Activated T-helper 9 cell treated with anti-CD3 and anti-CD28 coated beads, Interleukin-2, amount 50 U/mL, for 16 hours (primary cell): ENCODE data around the gene LRP2.
"Not testable (repeated sequence)": the region's sequence is repeated elsewhere in the genome, so short reads cannot be mapped to it uniquely, and the experiment has no call there.

Experiments
- DNase-seq: peaks from one replicate; pipeline ENCODE4 v3.0.0-alpha.2; 2020; ENCODE audit warnings: low read depth

The LRP2 gene

DNA sequence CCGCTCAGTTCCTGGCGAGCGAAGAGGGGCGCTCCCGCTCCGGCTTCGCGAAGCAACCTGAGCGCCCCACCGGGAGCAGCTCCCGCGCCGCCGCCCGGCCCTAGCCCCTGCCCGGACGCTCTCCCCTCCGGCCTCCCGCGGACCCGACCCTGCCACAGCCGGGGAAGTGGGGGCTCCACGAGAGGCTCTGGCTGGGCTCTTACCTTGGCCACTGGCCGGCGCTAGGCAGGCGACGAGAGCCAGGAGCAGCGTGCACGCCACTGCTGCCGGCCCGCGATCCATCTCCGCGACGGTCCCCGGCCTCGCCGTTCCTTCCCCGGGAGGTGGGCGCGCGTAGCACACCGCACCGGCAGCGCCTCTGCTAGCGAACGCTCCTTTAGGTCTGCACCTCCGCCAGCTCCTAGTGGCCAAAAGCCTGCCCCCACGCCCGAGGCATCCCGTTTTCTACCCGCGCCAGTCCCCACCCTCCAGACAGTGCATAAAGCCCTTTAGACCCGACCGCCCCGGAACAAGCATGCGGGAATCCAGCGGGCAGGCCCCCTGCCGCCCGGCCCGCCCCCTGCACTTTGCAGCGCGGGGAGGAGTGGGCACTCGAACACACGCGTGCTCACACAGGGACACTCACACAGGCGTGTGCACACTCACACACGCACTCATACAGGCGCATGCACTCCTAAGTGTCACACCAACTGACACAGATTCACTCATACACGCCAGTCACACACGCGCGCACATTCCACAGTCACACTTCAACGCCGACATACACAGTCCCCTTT, at the start of gene LRP2:
LRP2 (minus strand) TSS at position 417 of the 776 bp plus-strand sequence; CDS start at position 282, 135 bp downstream.
- no peak for DNase-seq

DNA sequence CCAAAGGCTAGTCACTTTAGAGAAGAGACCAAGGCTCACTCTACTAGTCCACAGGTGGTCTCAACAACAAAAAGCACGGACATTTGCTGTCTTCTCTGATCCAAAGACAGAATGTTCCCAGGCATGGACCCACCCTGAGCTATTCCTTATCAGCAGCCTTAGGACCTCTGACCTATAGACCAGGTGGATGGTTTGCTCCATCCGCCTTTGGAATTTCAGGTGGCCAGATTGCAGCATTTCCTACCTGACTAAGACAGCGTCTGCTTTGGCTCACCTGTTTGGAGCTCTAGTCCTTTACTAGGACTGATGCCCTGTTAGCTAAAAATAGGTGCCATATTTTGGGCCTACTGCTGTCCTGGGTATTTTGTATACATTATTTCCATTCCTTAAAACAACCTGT, 44.6 kb upstream of the LRP2 start:
- DNase-seq = no peak

DNA sequence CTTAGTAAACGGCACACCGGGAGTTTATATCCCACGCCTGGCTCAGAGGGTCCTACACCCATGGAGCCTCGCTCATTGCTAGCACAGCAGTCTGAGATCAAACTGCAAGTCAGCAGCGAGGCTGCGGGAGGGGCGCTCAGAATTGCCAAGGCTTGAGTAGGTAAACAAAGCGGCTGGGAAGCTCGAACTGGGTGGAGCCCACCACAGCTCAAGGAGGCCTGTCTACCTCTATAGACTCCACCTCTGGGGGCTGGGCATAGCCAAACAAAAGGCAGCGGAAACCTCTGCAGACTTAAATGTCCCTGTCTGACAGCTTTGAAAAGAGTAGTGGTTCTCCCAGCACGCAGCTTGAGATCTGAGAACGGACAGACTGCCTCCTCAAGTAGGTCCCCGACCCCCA, 37.2 kb upstream of the LRP2 start:
- not testable (repeated sequence) for DNase-seq

DNA sequence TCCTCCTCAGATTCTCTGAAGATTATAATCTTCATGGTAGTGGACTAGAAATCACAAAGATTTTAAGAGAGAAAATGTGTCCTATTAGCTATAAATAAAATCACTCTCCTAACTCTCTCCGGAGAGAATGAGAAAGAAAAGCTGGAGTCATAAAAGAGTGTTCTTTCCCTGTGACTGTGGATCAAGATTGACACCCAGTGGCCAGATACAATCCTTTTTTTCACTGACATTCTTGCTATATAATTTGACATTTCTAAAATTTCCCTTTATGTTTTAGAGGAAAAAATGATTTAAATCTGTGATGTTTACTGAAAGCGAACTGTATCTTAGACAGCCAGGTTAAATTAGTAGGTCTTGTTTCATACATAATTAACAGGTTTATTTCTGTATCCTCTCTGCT, 35.4 kb upstream of the LRP2 start:
- DNase-seq = no peak

DNA sequence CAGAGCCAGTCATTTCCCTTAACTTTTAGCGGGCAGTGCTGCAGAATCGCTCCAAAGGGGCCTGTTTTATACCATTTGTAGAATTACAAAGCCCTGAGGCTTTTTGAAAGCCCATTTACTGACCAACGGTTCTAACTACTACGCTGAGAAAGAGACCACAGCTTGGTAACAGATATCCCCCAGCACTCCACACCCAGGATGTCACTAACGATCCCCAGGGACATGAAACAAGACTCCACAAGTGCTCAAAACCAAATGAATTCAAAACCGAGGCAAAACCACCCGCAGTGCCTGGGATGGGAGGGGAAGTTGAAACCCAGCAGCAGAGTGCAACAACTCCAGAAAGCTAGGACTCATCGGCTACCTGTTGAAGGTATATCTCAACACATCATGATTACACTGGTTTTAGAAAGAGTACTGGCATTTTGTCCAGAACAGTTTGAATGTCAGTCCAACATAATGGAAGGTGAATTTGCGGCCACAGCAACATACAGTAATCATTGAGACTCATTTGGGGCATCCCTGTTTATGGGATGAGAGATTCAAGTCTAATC, 33.6 kb upstream of the LRP2 start:
- DNase-seq = no peak

DNA sequence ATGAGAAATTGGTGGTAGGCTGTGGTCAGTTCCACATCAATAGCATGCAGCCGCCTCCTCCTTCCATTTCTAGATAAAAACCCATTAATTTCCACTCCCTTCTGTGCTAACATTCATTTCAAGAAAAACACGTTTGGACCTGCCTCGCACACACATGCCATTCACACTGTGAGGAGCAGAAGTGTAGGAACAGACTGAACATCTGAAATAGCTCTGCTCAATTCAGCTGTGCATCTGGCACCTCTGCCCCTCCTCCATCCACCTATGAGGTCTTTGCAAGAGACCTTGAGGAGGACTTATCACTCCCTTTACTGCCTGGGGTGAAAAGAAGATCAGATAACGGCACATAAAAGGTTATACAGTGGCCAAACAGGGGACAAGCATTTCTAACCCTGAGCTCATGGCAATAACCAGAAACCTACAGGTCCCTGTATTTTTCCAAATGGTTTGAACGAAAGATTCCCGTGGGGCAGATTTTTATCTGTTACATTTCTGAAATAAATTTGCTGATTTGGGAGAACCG, 30.8 kb upstream of the LRP2 start:
- no peak for DNase-seq

DNA sequence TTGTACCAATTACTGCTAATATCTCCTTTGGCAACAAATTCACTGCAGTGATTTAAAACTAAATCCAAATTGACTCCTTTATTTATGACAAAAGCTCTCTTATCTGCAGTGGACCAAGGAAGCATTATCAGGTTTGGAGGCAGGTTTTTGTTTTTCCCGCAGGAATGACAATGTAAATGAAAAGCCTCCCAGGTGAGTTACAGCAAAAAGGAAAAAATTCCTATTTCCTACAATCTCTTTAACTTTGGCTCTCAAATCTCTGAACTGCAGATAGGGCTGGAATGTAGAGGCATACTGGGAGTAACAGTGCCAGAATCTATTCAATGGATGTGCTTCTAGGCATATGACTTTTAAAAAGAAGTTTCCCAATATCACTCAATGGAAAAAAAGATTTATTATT, 28.9 kb upstream of the LRP2 start:
- no peak for DNase-seq

DNA sequence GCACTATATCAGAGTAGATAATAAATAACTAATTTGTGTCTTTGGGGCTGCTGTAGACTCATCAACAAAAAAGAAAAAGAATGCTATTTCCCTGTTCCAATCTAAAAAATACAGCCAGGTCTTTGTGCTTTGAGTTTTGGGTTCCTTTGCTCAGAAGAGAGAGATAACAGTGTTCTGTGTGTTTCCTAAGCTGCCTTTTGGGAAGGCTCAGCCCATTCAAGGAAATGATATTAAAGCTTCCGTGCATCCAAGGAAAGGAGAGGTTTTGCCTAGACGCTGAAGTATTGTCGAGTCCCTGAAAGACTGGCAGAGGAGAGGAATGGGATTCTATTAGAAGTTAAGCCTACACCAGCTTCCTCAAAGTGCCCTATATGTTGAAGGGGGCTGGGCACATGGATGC, 25.8 kb upstream of the LRP2 start:
- DNase-seq = no peak

DNA sequence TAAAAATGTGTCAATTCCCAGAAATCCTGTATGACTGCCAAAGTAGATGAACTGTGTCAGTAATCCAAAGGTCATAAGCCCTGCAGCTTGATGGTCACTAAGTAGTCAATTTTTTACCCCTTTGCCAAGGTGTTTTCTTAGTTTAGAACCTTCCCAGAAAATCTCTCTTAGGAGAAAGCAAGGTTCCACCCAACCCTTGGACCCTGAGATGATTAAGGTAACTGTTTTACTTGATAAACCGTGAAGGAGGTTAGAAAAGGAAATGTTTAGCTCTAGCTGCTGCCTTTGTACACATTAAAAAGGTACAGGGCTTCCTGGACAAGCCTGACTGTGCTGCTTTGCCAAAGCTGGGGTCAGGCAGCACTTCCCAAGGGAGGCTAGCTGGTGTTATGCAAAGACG, 24.4 kb upstream of the LRP2 start:
- DNase-seq = no peak

DNA sequence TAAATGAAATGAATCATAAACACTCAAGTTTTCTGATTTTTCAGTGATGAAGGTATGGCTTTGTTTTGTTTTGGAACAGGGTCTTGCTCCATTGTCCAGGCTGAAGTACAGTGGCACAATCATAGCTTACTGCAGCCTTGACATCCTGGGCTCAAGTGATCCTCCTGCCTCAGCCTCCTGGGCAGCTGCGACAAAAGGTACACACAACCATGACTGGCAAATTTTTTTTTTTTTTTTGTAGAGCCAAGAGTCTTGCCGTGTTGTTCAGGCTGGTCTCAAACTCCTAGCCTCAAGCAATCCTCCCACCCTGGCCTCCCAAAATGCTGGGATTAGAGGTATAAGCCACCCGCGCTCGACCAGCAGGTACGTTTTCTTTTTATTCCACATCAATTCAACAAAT, 22.5 kb upstream of the LRP2 start:
- DNase-seq = no peak

DNA sequence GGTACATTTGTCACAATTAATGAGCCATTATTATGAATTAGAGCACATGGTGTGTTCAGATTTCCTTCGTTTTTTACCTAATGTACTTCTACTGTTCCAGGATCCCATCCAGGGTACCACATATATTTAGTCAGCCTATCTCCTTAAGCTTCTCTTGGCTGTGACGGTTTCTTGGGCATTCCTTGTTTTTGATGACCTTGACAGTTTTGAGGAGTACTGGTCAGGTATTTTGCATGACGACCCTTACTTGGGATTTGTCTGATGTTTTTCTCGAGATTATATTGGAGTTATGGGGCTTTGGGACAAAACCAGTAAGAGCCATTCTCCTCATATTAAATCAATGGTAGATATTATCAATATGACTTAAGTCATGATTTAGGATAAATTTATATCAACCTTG, 10.2 kb upstream of the LRP2 start:
- no peak for DNase-seq

DNA sequence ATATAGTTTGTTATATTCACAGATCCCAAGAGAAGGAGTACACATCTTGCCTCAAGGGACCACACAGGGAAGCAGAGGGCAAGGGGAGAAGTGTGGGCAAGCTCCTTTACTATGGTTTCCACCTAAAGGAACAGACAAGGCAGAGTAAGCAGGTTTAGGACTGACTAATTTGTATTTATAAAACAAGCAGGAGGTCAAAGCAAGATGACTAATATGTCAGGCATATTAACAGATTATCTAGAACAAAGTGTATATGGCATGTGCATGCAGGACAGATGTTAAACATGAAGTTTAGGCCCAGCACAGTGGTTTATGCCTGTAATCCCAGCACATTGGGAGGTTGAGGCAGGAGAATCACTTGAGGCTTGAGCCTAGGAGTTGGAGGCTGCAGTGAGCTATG, 3.7 kb upstream of the LRP2 start:
- no peak for DNase-seq

DNA sequence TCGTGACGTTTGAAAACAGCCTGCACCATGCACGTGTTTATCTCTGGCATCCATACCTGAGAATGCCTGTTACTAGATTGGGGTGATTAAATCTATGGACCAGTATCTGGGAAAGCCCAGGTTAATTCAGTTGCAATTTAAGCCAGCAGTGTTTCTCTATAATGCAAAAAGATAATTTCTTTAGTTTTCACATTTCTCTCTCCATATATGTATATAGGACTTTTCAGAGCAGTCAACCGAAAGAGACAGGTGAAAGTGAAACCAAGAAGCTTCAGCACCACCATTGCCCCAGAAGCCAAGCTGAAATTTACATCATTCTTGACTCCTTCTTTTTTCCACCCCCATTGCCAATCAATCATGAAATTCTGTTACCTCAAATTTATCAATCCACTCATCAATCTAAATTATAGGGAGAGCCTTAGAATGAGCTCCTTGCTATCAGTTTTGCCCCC, 2.7 kb upstream of the LRP2 start:
- no peak for DNase-seq

DNA sequence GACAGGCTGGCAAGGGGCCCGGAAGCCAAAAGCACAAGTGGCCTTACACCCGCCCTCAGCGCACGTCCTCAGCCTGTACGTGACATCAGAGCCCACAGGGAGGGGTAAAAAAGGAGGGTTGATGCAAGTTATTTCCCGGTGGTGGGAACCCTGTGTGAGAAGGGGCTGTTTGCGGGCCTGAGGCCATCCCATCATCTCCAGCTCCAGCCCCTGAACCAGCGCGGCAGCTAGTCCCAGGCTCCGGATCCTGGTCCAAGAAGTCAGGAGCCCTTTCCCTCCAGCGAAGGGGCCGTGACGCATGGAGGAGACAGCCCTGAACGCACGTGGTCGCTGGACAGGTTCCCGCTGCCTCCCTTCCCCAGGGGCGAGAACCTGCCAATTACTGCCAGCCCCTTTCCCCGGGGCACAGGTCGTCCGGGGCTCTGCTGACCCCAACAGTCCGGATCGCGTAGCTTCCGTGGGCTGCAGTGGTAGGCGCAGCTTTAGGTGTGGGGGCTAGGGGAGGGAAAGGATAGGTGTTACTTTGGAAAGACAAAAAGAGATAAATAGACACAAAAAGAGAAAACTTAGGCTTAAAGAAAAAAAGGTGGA, 1.3 kb upstream of the LRP2 start:
- DNase-seq = peak; percentile 10

DNA sequence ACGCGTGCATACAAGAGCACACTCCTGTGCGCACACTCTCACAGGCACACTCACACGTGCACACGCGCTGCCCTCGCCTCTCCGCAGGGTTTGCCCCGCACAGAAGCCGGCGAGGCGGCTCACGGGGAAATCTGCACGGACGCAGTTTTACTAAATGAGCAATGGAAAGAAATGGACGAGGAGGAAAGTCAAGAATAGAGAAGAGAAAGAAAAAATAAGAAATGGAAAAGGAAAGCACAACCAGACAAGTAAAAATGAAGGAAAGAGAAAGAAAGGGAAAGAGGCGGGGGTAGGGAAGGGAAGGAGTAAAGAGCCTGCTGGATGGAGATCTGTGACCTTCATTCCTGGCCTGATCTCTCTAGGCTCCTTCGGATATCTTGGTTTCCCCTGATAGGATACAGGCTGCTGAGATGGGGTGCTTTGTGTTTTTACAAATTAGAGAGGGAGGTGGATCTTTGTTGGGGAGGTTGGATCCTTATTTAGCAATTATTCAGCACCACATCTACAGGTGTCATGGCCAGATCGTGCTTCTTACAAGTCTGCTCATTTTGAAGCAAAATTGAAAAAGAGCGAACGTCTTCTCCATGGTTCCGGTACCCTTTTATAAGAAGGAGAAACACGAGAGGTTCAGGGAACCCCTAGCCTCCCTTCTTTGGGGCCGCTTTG, 693 bp upstream of the LRP2 start:
- DNase-seq = no peak

DNA sequence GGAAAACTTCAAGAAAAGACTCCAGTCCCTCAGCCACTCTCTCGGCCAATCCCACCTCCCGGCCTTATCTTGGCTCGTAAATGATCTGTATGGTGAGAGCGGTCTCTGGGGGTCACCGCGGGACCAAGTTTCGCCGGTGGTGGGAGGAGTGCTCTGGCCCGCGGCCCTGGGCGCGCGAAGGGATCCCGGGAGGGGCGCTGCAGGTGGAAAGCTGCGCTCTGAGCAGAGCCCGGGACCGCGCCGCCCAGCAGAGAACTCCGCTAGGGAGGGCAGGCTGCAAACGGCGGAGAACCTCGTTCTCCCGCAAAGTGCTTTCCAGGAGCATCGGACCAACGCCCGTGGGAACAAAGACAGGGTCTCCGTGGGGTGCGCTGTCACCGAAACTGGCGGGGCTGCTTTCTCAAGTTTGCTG, 622 bp downstream of the LRP2 start:
- DNase-seq = no peak

DNA sequence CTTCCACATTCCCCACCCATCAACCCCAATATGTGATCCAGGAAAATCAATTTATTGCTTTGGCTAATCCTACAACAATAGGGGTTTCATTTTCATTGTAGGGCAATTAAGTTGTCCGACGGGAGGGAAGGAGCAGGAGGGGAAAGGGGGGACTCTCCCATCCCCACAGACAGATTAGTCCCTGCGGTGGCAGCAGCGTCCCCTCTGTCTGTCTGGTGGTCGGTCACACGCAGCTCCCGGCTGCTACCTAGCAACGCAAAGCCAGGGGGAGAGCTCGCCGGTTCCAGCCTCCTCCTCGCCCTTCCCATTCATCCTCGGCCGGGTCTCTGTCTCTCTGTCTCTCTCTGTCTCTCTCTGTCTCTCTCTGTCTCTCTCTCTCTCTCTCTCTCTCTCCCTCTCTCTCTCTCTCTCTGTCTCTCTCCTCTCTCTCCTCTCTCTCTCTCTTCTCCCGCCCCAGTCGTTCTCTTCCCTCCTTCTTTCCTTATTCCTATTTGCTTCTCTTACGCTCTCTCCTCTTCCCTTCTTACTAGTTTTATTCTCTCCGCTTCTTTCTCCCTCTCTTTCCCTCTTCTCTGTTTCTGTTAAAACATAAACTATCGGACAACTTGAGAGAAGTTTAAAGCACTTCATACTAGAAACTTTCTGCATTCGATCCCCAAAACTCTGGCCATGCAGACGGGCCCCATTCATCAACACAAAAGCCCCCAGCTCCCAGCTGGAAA, 1.2 kb downstream of the LRP2 start:
- no peak for DNase-seq

DNA sequence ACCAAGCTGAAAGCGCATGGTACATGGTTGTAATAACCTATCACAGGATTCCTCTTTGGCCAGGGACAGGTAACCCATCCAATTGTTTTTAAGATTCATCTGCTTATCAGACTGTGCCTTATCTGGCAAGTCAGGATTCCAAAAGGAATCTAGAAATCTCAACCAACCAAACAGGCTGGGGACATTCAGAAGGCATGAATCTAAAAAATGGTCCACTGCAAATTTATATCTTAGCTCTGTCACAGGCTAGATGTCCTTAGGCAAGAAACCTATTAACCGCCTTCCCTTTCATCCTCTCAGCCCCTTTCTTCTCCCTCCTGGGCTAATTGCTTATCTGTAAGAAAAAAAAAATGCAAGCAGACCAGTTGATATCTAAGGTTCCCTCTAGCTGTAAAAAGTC, 4.3 kb downstream of the LRP2 start:
- no peak for DNase-seq

DNA sequence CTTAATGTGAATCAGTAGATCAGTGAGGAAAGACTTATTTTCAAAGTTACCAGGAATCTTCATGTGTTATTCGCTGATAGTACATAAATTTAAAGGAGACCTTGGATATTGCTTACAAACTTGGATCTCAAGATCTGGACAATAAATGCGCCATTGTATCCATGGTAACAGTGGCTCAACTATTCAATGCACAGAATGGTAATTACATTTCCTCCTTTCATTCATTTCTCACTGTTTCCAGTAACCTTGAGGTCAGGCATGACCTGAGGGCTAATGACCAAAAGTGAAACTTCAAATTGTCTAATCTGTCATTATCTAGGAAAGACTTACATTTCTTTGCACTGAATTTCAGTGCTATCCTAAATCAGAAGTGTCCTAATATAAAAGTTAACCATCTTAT, 8.1 kb downstream of the LRP2 start:
- DNase-seq = no peak

DNA sequence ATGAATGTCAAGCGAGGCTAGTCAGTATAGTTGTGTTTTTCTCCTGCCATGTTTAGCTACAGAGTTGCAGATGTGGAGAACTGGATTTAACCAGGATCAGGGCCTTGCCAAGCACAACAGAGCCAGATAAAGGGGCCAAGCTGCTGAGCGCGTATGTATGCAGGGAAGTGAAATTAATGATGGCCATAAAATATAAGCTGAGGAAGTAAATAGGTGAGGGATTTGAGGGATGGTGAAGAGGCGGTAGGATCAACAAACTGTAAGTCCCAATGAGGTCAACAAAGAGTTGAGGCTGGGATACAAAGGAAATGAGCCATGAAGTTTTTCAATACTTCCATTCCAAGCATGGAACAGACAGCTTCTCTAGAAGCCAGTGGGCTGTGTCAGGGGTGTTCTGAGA, 10.6 kb downstream of the LRP2 start:
- no peak for DNase-seq

DNA sequence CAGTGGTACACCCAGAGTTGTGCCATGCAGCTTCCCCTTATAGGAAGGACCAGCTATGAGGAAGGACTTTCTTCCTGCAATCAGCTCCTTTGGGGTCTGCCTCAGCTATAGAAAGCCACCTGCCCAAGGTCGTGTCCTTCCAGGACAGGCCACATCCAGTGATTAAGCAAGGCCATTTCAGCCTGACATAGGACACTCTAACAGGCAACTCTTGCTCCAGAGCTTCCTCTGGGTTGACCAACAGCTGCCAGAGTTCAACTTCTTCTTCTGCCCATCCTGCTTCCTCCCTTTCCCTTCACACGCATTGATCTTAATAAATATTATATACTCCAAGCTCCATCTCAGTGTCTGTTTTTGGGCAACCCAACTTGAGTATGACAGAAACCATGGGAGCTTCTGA, 12.8 kb downstream of the LRP2 start:
- no peak for DNase-seq

DNA sequence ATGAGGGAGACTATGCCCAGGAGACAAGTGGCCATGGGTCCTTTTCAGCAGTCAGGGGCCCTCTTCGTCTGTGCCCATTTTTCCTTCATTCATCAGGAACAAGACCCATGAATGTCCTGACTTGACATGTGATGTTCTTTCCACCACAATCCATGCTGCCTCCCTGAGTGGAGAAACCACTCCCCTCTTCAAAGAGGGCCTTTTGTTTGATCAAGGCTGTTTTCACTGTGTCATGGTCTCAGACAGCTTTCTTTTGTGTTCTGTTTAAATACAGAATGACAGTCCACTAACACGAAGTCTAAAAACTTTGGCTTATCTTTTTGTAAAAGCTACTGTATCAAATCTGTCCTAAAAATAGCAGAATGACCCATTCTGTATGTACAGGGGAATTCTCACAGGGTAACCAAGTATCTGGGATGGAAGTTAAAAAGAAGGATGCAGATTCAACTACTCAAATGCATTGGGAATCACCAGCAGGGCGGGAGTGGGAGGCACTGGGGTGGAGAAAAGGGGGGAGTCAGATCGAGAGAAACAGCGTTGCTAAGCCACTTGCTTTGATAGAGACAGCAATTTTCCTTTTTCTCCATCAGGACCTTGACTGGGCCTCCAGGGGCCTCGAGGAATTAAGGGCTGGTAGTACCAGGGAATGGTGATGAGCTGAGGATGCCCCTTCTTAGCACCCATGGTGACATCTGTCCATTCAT, 13.9 kb downstream of the LRP2 start:
- no peak for DNase-seq
